Activated CD8-positive, alpha-beta memory T cell treated with anti-CD3 and anti-CD28 coated beads for 4 hours (primary cell): ENCODE results near the gene HGFAC.

ENCODE experiments used
- DNase-seq, 2 donors: peaks; one replicate each; pipeline ENCODE4 v3.0.0-alpha.2; 2020; ENCODE audit warnings: low read depth in 2 of 2

Gene HGFAC

GRCh38 chr4:3462321-3462789 is 20.6 kb downstream of the HGFAC start:
- DNase-seq: no peak

DNA sequence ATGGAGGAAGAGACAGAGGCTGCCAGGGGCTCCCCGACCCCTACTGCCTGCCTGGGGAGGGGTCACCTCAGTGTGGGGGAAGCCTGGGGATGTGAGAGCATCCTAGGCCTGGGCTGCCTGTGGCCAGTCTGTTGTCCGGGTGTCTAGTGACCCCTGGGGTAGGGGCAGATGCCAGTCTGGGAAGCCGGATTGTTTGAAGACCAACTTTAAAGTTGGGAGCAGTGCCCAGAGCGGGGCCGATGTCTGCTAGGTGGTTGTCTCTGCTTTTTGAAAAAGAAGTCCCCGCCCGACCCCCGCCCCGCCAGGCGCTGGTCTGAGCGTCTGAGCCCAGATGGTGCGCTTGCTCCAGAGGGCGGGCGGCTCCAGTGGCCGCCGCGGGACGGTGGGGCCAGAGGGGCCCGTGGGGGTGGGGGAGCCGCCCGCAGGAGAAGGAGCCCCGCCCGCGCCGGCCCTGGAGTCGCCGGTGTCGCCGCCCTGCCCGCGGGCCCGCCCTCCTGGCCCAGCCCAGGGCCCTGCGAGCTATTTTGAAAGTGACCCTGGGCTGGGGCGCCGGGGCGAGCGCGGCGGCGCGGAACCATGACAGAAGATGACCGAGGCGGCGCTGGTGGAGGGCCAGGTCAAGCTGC is 21.1 kb downstream of the HGFAC start, which contains the start of gene DOK7:
Gene DOK7, plus strand, starts transcription at position 517 of the 626 bp plus-strand sequence. Its CDS starts 70 bp downstream, at position 587.
- DNase-seq: no peak

GRCh38 chr4:3463556-3464348 is 22.0 kb downstream of the HGFAC start:
- no peak for DNase-seq

DNA sequence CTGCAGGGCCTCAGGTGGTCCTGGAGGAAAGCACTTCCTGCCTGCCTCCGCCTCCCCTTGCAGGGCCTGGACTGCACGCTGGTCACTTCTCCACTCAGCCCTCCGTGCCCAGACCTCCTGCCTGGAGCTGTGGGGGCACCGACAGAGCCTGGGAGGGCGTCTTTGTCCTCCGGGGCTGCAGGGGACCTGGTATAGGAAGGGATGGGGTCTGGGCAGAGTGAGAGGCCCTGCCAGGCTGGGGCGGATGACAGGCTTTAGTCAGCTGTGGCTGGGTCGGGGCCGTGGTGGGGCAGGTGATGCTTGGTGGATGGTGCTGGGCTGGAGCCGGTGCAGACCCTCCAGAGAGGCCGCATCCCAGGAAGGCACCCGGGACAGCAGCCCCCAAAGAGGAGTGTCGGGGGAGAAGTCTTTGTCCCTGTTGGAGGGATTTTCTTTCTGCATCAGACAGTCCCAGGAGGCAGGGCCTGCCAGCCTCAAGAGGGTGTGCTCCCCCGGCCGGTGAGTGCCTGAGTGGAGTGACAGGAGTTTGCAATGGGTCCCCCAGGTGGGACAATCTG is 22.7 kb downstream of the HGFAC start:
- DNase-seq: no peak

DNA sequence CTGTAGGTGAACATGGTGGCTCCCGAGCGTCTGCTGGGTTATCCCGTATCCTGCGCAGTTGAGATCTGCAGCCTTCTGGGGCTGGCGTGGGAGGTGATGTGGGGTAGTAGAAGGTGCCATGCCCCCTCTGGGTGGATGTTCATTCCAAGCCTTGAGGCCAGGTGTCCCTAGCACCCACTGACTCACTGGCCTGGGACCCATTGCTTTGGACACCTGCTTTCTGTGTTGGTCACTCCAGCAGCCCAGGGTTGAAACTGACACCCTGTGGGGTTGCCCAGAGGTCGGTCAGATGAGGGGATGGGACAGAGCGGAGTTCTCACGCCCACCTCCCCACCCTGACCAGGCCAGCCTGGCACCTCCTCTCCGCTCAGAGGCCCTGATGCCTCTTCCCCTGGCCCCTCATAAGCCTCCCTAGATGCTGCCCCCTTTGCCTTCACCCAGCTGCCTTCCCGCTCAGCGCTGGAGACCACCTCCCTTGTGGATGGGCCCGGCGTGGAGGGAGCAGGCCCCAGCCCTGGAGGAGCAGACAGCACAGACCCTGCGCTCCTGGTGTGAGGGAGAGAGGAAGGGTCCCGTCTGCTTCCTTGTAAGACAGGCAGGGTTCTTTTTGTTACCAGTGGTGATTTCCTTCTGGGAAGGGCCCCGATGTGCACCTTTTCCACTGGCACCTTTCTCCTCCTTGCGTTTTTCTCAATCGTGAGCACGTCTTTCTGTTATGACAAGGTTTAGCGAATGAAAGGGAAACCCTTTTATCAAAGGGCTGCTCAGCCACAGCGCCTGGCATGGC is 23.3 kb downstream of the HGFAC start:
- no peak for DNase-seq

- DNase-seq: no peak
These were observed 24.2 kb downstream of the HGFAC start for GRCh38 chr4:3465698-3466671.

- no peak for DNase-seq
These were observed 25.2 kb downstream of the HGFAC start for GRCh38 chr4:3466691-3467600.

DNA sequence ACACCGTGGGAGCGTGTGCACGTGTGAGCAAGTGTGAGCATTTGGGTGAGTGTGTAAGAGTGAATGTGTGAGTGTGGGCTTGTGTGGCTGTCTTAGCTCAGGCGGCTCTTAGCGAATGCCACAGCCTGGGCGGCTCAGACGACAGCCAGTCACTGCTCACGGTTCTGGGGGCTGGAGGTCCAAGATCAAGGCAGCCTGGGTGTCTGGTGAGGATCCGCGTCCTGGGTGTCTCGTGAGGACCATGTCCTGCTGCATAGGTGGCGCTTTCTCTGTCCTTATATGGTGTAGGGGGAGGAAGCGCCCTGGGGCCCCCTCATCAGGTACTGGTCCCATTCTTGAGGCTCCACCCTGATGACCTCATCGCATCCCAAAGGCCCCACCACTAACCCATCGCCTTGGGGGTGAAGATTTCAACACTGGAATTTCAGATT is 25.8 kb downstream of the HGFAC start:
- DNase-seq: no peak

- no peak for DNase-seq
These were observed 26.4 kb downstream of the HGFAC start for GRCh38 chr4:3468154-3468553.

DNA sequence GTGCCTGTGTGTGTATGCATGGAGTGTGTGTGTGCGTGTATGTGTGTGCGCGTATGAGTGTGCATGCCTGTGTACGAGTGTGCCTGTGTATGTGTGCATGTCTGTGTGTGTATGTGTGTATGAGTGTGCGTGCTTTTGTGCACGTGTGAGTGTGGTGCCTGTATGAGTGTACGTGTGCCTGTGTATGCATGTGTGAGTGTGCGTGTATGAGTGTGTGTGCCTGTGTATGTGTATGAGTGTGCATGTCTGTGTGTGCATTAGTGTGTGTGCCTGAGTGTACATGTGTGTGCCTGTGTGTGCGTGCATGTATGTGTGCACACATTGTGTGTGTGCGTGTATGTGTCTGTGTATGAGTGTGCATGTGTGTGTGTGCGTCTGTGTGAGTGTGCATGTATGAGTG is 27.0 kb downstream of the HGFAC start:
- no peak for DNase-seq

- no peak for DNase-seq
These were observed 27.8 kb downstream of the HGFAC start for GRCh38 chr4:3469386-3470243.

GRCh38 chr4:3470244-3471097 is 28.7 kb downstream of the HGFAC start:
- DNase-seq: no peak

DNA sequence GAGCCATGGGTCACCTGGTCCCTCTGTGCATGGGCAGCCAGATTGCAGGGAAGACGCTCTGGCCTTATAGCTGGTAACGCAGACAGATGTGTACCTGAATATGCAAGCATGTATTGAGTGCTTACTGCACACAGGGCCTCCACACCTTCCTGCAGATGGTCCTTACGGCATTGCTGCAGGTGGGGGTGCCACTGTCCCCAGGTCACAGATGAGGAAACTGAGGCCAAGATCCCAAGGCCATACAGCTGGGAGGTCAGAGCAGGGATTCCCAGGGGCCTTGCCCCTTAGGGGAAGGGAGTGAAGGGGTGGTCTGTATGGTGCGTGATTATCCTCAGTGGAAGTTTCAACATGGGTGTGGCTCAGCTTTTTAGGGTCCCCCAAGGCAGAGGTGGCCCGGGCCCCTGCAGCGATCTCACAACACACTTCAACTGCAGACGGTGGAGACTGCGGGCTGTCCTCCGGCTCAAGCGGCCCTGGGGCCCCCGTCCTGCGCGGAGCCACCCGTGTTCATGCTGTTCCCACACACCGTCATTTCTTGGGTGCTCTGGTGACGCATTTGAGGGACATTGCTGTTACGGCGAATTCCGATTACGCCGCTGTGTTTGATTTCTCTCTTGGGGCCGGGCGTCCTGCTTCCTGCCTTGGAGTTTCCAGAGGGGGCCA is 29.5 kb downstream of the HGFAC start:
- no peak for DNase-seq

DNA sequence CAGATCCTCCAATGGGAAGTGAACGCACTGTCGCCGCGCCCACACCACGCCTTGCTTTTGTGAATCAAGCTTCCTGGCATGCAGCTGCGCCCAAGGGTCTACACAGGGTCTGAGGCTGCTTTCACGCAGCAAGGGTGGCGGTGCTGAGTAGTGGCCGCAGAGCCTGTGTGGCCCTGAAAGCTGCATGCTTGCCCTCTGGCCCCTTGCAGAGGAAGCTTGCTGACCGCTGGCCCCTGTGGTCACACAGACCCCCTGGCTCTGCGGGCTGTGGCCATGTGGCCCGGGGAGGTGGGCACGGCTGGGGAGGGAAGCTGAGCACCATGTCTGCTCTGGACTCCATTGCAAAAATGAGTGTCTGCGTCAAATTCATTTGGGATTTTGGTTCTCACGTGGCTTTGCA is 30.1 kb downstream of the HGFAC start:
- DNase-seq: no peak

- no peak for DNase-seq
These were observed 30.8 kb downstream of the HGFAC start for GRCh38 chr4:3472411-3473141.

- no peak for DNase-seq
These were observed 31.6 kb downstream of the HGFAC start for GRCh38 chr4:3473181-3473950.
